GM19438 (cell line): Measurements from ENCODE around the gene GPR152.
"Not testable (repeated sequence)": the region's sequence is repeated elsewhere in the genome, so short reads cannot be mapped to it uniquely, and the experiment has no call there.

Experiments
- ATAC-seq: cut with Tn5 transposase; IDR thresholded peaks from one replicate; pipeline ENCODE4 v1.9.1; 2021; ENCODE audit warnings: low read depth; ENCODE audit not compliant: unreplicated experiment

The GPR152 gene

GRCh38 chr11:67489885-67490726 lies 37.6 kb upstream of the GPR152 start:
- no peak for ATAC-seq

DNA sequence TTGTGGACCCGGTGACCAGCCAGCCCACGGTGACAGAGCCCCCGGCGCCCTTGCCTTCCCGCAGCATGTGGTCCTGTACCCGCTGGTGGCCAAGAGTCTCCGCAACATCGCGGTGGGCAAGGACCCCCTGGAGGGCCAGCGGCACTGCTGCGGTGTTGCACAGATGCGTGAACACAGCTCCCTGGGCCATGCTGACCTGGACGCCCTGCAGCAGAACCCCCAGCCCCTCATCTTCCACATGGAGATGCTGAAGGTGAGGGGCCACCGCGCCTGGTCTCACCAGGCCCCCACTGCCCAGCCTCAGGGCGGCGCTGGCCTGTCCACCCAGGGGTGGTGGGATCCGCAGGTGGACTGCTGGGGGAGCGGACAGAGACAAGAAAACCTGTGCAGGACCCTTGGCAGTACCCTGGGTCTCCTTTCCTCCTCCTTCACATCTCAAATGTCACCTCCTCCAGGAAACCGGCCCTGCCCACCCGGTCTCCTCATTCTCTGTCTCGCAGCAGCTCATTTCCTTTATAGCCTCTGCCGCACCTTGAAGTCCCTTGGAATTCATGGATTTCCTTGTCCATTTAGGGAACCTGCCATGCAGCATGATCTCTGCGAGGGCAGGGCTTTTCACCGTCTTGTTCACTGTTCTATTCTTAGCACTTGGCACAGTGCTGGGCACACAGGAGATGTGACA lies 36.8 kb upstream of the GPR152 start:
- no peak for ATAC-seq

DNA sequence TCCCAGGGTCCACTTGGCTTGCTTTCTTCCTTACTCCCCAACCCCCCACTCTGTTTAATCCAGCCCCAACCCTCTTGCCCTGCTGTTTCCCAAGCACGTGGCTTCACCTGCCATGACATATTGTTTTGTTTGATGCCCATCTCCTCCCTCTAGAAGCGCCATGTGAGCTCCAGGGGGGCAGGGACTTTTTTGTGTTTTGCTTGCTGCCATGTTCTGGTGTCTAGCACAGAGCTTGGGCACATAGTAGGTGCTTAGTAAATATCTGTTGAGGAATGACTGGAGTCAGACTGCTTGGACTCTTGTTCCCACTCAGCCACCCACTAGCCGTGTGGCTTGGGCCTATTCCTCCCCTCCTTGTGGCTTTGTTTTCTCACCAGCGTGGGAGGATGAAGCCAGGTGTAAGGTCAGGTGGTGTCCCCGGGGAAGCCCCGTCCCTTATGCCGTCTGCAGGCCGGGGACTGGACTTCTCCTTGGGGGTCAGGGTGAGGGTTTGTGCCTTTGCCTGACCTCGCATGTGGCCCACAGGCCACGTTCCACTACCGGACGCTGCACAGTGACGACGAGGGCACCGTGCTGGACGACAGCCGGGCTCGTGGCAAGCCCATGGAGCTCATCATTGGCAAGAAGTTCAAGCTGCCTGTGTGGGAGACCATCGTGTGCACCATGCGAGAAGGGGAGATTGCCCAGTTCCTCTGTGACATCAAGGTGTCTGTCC lies 34.1 kb upstream of the GPR152 start:
- no peak for ATAC-seq

DNA sequence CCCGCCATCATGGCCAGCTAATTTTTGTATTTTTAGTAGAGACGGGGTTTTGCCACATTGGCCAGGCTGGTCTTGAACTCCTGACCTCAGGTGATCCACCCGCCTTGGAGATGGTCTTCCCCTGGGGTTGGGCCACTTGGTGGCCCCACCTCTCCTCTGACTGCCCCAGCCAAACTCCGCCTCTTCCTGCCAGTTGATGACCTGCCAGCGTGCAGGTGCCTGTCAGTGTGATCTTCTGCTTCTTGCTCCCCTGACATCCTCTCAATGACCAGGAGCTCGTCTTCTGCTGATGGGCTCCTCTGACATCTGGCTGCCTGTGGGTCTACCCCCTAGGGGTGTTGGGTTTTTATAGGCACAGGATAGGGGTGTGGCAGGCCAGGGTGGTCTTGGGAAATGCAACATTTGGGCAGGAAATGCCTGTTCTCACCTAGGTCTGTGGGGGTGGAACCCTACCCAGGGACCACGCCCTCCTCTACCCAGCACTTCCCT lies 33.4 kb upstream of the GPR152 start:
- ATAC-seq = not testable (repeated sequence)

- no peak for ATAC-seq
These were observed 32.4 kb upstream of the GPR152 start for GRCh38 chr11:67484847-67485311.

- ATAC-seq = no peak
These were observed 31.5 kb upstream of the GPR152 start for GRCh38 chr11:67483831-67484665.

DNA sequence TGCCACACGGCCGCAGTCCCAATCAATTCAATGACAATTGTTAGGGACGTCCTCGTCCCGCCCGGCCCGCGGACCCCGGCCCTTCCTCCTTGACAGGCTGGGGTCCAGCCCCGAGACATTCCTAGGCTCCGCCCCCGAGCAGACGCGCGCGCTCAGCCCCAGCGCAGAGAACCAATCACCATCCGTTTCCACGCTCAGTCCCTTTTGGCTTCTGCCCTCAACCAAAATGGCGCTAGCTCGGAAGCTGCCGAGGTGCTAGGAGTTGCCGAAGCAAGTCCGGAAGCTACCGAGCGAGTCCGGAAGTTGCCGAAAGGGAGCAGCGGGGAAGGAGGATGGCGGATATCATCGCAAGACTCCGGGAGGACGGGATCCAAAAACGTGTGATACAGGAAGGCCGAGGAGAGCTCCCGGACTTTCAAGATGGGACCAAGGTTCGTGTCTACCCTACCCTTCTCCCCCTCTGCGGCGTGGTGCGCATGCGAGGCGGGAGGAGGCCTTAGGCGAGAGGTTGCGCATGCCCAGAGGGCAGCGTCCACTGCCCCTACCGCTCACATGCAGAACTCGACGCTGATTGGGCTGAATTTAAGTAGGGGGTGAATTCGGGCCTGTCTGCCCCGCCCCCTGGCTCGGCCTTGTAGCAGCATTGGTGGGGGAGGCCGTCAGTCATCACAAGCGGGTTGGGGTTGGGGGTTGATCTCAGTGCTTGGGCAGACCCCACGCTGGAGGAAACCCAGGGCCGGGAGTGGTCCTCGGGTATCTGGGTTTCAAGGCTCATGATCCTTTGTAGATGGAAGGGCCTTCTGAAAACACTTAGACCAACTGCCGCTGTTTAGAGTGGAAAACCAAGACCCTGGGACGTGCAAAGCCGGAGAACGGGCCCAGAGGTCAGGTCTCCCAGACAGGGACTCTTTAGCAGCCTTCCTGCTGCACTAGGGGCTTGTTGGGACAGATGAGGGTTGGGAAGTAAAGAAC lies 30.6 kb upstream of the GPR152 start, which contains the start of gene AIP:
Gene AIP (plus strand): TSS at position 200 of the 972 bp plus-strand sequence. CDS start 133 bp downstream, at position 333.
- peak; percentile 57 for ATAC-seq

DNA sequence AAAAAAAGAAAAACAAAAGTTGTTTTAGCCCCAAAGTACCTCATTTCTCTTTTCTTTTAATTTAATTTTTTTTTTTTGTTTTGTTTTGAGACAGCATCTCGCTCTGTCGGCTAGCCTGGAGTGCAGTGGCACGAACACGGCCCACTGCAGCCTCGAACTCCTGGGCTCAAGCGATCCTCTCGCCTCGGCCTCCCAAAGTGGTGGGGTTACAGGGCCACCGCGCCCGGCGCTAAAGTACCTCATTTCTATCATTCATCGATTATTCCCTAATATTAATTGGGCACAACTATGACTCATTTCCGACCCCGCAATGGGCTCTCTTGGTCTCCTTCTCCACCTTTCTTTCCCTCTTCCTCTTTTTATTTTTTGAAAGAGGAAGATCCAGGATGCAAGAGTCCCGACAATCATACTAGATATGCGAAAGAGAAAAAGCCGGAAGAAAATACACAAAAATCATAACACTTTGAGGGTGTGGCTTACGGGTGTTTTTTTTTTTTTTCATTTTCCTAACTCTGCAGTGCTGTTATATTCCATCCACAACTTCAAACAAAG lies 29.8 kb upstream of the GPR152 start:
- ATAC-seq = peak; percentile 2

DNA sequence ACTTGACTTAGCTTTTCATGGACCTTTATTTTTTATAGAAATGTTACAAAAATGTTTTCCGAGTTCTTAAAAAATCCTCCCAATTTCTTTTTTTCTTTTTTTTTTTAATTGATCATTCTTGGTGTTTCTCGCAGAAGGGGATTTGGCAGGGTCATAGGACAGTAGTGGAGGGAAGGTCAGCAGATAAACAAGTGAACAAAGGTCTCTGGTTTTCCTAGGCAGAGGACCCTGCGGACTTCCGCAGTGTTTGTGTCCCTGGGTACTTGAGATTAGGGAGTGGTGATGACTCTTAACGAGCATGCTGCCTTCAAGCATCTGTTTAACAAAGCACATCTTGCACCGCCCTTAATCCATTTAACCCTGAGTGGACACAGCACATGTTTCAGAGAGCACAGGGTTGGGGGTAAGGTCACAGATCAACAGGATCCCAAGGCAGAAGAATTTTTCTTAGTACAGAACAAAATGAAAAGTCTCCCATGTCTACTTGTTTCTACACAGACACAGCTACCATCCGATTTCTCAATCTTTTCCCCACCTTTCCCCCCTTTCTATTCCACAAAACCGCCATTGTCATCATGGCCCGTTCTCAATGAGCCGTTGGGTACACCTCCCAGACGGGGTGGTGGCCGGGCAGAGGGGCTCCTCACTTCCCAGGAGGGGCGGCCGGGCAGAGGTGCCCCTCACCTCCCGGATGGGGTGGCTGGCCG lies 25.0 kb upstream of the GPR152 start:
- ATAC-seq = not testable (repeated sequence)

GRCh38 chr11:67476692-67477091 lies 24.2 kb upstream of the GPR152 start:
- ATAC-seq = not testable (repeated sequence)

- ATAC-seq = no peak
These were observed 20.4 kb upstream of the GPR152 start for GRCh38 chr11:67472882-67473281.

- ATAC-seq = no peak
These were observed 17.9 kb upstream of the GPR152 start for GRCh38 chr11:67470337-67471002.

DNA sequence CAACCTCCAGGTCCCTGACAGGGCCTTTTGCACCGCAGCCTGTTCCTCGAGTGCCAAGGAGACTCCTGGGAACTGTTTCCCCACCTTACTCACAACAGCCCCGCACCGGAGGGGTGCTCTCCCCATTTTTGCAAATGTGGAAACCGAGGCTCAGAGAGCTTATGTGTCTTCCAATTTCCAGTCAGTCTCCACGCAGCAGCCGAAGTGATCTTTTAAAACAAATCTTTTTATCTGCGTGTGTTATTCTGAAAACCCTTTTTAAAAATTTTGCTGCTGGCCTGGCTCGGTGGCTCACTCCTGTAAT lies 16.9 kb upstream of the GPR152 start:
- ATAC-seq = no peak

DNA sequence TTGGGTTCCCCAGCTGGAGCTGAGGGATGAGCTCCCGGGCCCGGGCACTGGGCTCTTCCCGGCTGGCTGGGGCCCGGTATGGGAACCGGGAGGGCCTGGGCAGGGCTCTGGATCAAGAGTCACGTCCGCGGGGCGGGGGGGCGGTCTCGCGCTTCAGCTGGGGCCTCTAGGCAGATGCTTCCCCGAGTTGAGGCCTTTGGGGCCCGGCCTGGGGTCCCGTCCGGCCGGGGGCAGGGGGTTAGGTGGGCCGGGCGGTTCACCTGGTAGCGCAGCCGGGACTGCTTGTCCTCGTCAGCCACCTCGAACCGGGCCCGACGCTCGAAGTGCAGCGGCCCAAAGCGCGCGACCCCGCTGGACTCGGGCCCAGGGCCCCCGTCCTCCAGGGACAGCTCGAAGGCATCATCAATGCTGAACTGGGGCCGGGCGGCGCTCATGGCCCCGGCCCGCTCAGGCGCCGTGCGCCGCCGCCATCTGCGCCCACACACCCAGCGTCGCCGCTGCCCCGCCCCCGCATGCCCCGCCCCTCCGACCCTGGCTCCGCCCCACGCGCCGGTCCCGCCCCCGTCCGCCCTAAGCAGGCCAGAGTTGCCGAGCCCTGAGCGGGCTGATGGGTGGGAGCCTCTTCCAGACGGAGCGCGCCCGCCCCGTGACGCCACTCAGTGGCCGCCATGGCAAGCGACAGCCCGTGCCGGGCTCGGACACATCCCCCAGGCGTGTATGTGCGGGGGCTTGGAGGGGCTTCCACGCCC lies 16.4 kb upstream of the GPR152 start, which contains the start of gene TMEM134:
Gene TMEM134 (minus strand): TSS at position 493 of the 749 bp plus-strand sequence. CDS start 59 bp downstream, at position 434.
- ATAC-seq = peak; percentile 55

DNA sequence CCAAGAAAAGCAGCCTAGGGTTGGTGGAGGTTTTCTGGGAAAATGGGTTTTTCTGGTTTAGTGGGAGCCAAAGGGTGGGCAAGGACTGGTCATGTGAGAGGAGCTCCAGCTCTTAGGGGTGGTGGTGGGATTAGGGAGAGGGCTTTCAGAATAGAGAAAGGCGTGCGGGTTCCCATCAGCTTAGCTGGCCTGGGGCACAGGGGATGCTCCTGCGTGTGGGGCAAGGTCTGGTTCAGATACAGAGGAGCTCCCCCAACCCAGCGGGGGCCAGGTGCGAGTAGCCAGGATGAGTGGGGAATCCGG lies 15.9 kb upstream of the GPR152 start:
- no peak for ATAC-seq

- no peak for ATAC-seq
These were observed 15.5 kb upstream of the GPR152 start for GRCh38 chr11:67468056-67468455.
